MCF 10A (cell line): ENCODE results near the gene SGPP2. TPM values are rescaled to one million over a fixed set of nuclear protein-coding genes. Genes with fewer than 3 reads are reported as not detected.
A peak's percentile ranks its signal among the peaks of the same experiment; 100 is the strongest.

Source experiments
- Bru-seq: library from RNA; stranded (reverse); fragments of 400-500 nt; gene quantifications from one replicate; lab custom pipeline; 2021; lab: Mats Ljungman, UMichigan
- BruChase-seq, 2 experiments: library from RNA; stranded (reverse); fragments of 400-500 nt; gene quantifications; one replicate each; lab custom pipeline; 2021; lab: Mats Ljungman, UMichigan
- BruUV-seq: library from RNA; stranded (reverse); fragments of 400-500 nt; replicated peaks from 2 replicates; lab custom pipeline; 2021; lab: Mats Ljungman, UMichigan
- CTCF ChIA-PET: fragments of 300-600 bp; sonication (Branson Sonifier 250); formaldehyde crosslinking; extraction: SDS; loops from one replicate; lab custom pipeline; 2021; ENCODE audit warnings: antibody characterized with exemption, inconsistent platforms; lab: Yijun Ruan, JAX
- POLR2A ChIA-PET: fragments of 300-600, 350-650 bp; sonication (Branson Sonifier 250); formaldehyde crosslinking; extraction: SDS; loops from one replicate; lab custom pipeline; 2020; ENCODE audit warnings: antibody characterized with exemption, inconsistent platforms; lab: Yijun Ruan, JAX
- DNase-seq: peaks from one replicate; pipeline ENCODE4 v3.0.0-alpha.2; 2018; ENCODE audit not compliant: unreplicated experiment
- H3K27ac Mint-ChIP-seq: one replicate; pipeline ENCODE4 v1.8.0; 2022; ENCODE audit warnings: mild to moderate bottlenecking, low read depth, mixed read lengths; ENCODE audit not compliant: unreplicated experiment
- H3K27me3 Mint-ChIP-seq: one replicate; pipeline ENCODE4 v1.8.0; 2022; ENCODE audit warnings: mixed read lengths; ENCODE audit not compliant: insufficient read depth, unreplicated experiment
- H3K36me3 Mint-ChIP-seq: one replicate; pipeline ENCODE4 v1.8.0; 2022; ENCODE audit warnings: mild to moderate bottlenecking, moderate library complexity, mixed read lengths; ENCODE audit not compliant: insufficient read depth, unreplicated experiment
- H3K4me1 Mint-ChIP-seq: one replicate; pipeline ENCODE4 v1.8.0; 2022; ENCODE audit warnings: mixed read lengths; ENCODE audit not compliant: insufficient read depth, unreplicated experiment
- H3K4me3 Mint-ChIP-seq: one replicate; pipeline ENCODE4 v1.8.0; 2022; ENCODE audit warnings: mild to moderate bottlenecking, moderate library complexity, mixed read lengths; ENCODE audit not compliant: unreplicated experiment
- H3K9me3 Mint-ChIP-seq: one replicate; pipeline ENCODE4 v1.8.0; 2022; ENCODE audit warnings: mixed read lengths; ENCODE audit not compliant: unreplicated experiment
- intact Hi-C: fragments of 100-400 bp; cut with micrococcal nuclease; formaldehyde crosslinking; loops from 2 replicates; pipeline ENCODE4 v1.14.1; 2022
- long read RNA-seq: library from polyadenylated mRNA; stranded (forward); transcript quantifications from one replicate; pipeline ENCODE4 v2.0.0, GENCODE V29; 2022
- total RNA-seq: library from RNA; stranded (reverse); gene quantifications from 2 replicates; pipeline ENCODE4 v1.2.3, GENCODE V29; 2022
- TF ChIP-seq, protein P1 (sequence below): fragments of 200-600 bp; IDR thresholded peaks from one replicate; pipeline ENCODE4 v1.8.0; 2022; ENCODE audit warnings: antibody characterized with exemption, mild to moderate bottlenecking; ENCODE audit not compliant: unreplicated experiment

SGPP2 gene, protein sequence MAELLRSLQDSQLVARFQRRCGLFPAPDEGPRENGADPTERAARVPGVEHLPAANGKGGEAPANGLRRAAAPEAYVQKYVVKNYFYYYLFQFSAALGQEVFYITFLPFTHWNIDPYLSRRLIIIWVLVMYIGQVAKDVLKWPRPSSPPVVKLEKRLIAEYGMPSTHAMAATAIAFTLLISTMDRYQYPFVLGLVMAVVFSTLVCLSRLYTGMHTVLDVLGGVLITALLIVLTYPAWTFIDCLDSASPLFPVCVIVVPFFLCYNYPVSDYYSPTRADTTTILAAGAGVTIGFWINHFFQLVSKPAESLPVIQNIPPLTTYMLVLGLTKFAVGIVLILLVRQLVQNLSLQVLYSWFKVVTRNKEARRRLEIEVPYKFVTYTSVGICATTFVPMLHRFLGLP
- total RNA-seq (33.3 and 47.4 TPM in 2 replicates), Bru-seq, nascent RNA (percentile 87 among the genes with signal in this experiment), BruChase-seq, experiment 1, labeled RNA remaining after a 6-hour chase (percentile 75 among the genes with signal in this experiment), BruChase-seq, experiment 2, labeled RNA remaining after a 2-hour chase (percentile 75 among the genes with signal in this experiment)
- long read RNA-seq, transcript SGPP2-201 (5 exons, 3,336 nt): major isoform, 57 of 109 reads
- long read RNA-seq, partial matches to known transcripts: 0 of 109 reads
- long read RNA-seq, other reads (novel, unspliced or antisense): 52 of 109 reads

DNA sequence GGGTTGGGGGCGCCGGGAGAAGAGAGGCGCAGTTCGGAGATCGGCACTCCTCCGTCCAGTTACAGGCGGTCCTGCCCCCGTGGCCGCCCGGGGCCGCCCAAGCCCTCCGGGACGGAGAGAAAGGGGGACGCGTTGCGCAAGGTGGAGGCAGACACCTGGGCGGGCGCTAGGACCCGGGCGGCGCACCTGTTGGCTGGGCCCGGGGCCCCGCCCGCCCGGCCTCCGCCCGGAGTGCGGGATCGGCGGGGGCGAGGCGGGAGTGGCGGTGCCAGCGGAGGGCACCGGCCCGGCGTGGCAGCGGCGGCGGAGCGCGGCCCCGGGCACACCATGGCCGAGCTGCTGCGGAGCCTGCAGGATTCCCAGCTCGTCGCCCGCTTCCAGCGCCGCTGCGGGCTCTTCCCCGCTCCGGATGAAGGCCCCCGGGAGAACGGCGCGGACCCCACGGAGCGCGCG lies at the start of gene SGPP2:
Gene SGPP2 (plus strand): TSS at position 268 of the 453 bp plus-strand sequence. CDS start 60 bp downstream, at position 328.
- ChIA-PET POLR2A (interaction anchor here (0.8 to 6.0 kb wide), 6 partner anchors 23 to 106 kb away, joined by 3 to 61 read pairs (median 5); no protein-coding TSS in a partner anchor), CTCF (no interaction called here)
- H3K27ac Mint-ChIP-seq: peak within 1 kb of the TSS; percentile 75
- no peaks in the 10 kb centered on the region for H3K27me3 Mint-ChIP-seq
- no TSS peak for BruUV-seq
- peaks cover 33% of the 10 kb centered on the region for H3K4me1 Mint-ChIP-seq
- TF ChIP-seq, protein P1, sequence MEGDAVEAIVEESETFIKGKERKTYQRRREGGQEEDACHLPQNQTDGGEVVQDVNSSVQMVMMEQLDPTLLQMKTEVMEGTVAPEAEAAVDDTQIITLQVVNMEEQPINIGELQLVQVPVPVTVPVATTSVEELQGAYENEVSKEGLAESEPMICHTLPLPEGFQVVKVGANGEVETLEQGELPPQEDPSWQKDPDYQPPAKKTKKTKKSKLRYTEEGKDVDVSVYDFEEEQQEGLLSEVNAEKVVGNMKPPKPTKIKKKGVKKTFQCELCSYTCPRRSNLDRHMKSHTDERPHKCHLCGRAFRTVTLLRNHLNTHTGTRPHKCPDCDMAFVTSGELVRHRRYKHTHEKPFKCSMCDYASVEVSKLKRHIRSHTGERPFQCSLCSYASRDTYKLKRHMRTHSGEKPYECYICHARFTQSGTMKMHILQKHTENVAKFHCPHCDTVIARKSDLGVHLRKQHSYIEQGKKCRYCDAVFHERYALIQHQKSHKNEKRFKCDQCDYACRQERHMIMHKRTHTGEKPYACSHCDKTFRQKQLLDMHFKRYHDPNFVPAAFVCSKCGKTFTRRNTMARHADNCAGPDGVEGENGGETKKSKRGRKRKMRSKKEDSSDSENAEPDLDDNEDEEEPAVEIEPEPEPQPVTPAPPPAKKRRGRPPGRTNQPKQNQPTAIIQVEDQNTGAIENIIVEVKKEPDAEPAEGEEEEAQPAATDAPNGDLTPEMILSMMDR: no peak
- peaks cover 20% of the 10 kb centered on the region for H3K36me3 Mint-ChIP-seq
- no peaks in the 10 kb centered on the region for H3K9me3 Mint-ChIP-seq
- peak within 1 kb of the TSS; percentile 82 for H3K4me3 Mint-ChIP-seq
- DNase-seq: peak; percentile 64
- intact Hi-C loops: loop anchor here (1.0 kb wide), 1 partner anchor 95 kb away; no protein-coding TSS in a partner anchor

DNA sequence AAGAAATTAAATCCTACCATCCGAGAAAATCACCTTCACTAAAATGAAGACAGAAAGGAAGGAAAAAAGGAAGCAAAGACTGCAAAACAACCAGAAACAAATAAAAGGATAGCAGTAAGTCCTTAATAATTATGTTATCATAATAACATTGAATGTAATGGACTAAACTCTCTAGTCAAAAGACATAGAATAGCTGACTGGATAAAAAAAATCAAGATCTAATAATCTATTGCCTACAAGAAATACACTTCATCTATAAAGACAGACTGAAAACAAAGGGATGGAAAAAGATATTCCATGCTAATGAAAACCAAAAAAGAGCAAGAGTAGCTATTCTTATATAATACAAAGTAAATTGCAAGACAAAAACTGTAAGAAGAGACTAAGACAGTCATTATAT lies 48.5 kb upstream of the SGPP2 start:
- TF ChIP-seq, protein P1: no peak
- no TSS peak for BruUV-seq
- Mint-ChIP-seq H3K4me3 (no peak overlapping the region), H3K4me1 (no peaks in the 10 kb centered on the region), H3K36me3 (no peaks in the 10 kb centered on the region), H3K27me3 (no peaks in the 10 kb centered on the region), H3K27ac (no peak overlapping the region), H3K9me3 (peaks cover 7% of the 10 kb centered on the region)
- no peak for DNase-seq
- intact Hi-C loops: no loop called here
- ChIA-PET POLR2A (interaction anchor here (0.6 to 1.3 kb wide), 2 partner anchors 12 to 19 kb away, joined by 3 to 5 read pairs; no protein-coding TSS in a partner anchor), CTCF (interaction anchor here (0.6 kb wide), 1 partner anchor 28 kb away, joined by 4 read pairs; no protein-coding TSS in a partner anchor)

DNA sequence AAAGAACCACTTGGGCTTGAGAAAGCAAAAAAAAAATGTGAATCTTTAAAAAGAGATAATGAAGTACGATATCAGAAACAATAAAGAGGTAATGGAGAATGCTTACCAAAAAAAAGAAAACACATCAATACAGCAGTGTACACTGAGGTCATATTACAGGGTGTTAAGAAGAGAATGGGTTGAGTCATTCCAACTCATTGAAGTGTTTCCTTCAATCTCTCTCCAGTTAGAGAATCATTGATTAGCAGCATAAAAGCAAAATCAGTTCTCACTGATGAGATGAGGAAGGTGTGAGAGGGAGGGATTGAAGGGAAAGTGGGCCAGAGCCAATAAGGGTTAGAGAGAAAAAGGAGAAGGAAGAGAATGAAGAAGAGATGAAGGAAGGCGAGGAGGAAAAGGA lies 43.9 kb upstream of the SGPP2 start:
- CTCF ChIA-PET: interaction anchor here (0.7 kb wide), 1 partner anchor 273 kb away, joined by 4 read pairs; no protein-coding TSS in a partner anchor
- Mint-ChIP-seq H3K27ac (no peak overlapping the region), H3K9me3 (peaks cover 7% of the 10 kb centered on the region), H3K4me3 (no peak overlapping the region), H3K36me3 (no peaks in the 10 kb centered on the region), H3K4me1 (no peaks in the 10 kb centered on the region), H3K27me3 (no peaks in the 10 kb centered on the region)
- intact Hi-C loops: no loop called here
- BruUV-seq: no TSS peak
- TF ChIP-seq, protein P1: no peak
- no peak for DNase-seq
- POLR2A ChIA-PET: no interaction called here

DNA sequence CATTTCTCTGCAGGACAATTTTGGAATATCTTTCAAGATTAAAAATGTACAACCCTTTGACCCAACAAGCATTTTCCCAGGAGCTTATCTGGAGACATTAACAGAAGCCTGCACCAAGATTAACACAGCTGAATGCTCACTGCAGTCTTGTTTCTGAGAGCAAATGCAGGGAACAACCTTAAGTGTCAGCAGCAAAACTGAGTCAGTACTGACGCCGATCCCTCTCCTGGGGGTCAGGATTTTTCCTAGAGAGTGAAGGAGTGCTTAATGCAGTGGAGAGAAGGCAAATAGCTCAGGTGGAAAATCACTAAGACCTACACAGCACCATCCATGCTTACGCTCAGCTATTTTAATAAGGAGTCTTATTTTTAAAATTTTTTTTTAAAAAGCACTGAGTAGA lies 42.8 kb upstream of the SGPP2 start:
- TF ChIP-seq, protein P1: no peak
- ChIA-PET POLR2A (no interaction called here), CTCF (interaction anchor here (0.6 to 0.9 kb wide), 2 partner anchors 10 to 33 kb away, joined by 3 read pairs; no protein-coding TSS in a partner anchor)

More for the DNA sequence above, 42.8 kb upstream of the SGPP2 start:
- H3K4me1 Mint-ChIP-seq: no peaks in the 10 kb centered on the region
- no peak for DNase-seq
- no peaks in the 10 kb centered on the region for H3K27me3 Mint-ChIP-seq
- H3K4me3 Mint-ChIP-seq: no peak overlapping the region
- BruUV-seq: no TSS peak
- no peaks in the 10 kb centered on the region for H3K36me3 Mint-ChIP-seq
- intact Hi-C loops: no loop called here
- peaks cover 7% of the 10 kb centered on the region for H3K9me3 Mint-ChIP-seq
- H3K27ac Mint-ChIP-seq: no peak overlapping the region
